Nephron progenitor cell (in vitro differentiated cells): Measurements from ENCODE around the gene KCTD19.
A peak's percentile ranks its signal among the peaks of the same experiment; 100 is the strongest.
"Not testable (repeated sequence)": the region's sequence is repeated elsewhere in the genome, so short reads cannot be mapped to it uniquely, and the experiment has no call there.

Experiments used
- DNase-seq: peaks from one replicate; pipeline ENCODE4 v3.0.0; 2021
- H3K27ac Mint-ChIP-seq: 2 replicates; pipeline ENCODE4 v1.8.0; 2021; ENCODE audit warnings: mild to moderate bottlenecking, moderate library complexity, mixed read lengths
- H3K27me3 Mint-ChIP-seq: 2 replicates; pipeline ENCODE4 v1.8.0; 2021; ENCODE audit warnings: mild to moderate bottlenecking, low read depth, mixed read lengths; ENCODE audit not compliant: poor library complexity
- H3K36me3 Mint-ChIP-seq: 2 replicates; pipeline ENCODE4 v1.8.0; 2021; ENCODE audit warnings: low read depth, mixed read lengths
- H3K4me1 Mint-ChIP-seq: 2 replicates; pipeline ENCODE4 v1.8.0; 2021; ENCODE audit warnings: mixed read lengths
- H3K4me3 Mint-ChIP-seq: 2 replicates; pipeline ENCODE4 v1.8.0; 2021; ENCODE audit warnings: mild to moderate bottlenecking, moderate library complexity, mixed read lengths
- H3K9me3 Mint-ChIP-seq: 2 replicates; pipeline ENCODE4 v1.8.0; 2021; ENCODE audit warnings: mild to moderate bottlenecking, moderate library complexity, mixed read lengths
- TF ChIP-seq, protein P1 (sequence below): fragments of 200-600 bp; sonication (generic); IDR thresholded peaks from 2 replicates; pipeline ENCODE4 v1.5.0; 2021; ENCODE audit warnings: antibody characterized with exemption

The KCTD19 gene

DNA sequence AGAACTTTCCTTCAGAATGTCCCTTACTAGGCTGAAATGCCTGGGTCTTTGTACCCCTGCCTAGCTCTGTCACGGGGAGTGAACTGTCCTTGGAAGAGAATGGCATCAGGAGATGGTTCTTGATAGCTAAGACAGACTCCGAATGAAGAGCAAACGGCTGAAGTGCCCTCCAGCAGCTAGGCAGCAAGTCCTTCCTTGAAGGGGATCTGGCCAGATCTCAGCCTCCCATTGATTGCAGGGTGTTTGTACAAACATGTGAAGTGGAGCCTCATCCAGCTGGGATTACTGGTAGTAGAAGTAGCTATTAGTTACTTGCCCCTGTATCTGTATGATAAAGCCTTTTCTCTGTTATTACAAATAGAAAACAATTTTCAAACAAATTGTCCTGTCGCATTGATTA lies 31.0 kb upstream of the KCTD19 start:
- TF ChIP-seq, protein P1, sequence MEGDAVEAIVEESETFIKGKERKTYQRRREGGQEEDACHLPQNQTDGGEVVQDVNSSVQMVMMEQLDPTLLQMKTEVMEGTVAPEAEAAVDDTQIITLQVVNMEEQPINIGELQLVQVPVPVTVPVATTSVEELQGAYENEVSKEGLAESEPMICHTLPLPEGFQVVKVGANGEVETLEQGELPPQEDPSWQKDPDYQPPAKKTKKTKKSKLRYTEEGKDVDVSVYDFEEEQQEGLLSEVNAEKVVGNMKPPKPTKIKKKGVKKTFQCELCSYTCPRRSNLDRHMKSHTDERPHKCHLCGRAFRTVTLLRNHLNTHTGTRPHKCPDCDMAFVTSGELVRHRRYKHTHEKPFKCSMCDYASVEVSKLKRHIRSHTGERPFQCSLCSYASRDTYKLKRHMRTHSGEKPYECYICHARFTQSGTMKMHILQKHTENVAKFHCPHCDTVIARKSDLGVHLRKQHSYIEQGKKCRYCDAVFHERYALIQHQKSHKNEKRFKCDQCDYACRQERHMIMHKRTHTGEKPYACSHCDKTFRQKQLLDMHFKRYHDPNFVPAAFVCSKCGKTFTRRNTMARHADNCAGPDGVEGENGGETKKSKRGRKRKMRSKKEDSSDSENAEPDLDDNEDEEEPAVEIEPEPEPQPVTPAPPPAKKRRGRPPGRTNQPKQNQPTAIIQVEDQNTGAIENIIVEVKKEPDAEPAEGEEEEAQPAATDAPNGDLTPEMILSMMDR = no peak
- Mint-ChIP-seq H3K4me3 (no peak overlapping the region), H3K4me1 (peaks cover 37% of the 10 kb centered on the region), H3K27ac (no peak overlapping the region), H3K9me3 (peaks cover 6% of the 10 kb centered on the region), H3K36me3 (no peaks in the 10 kb centered on the region), H3K27me3 (peaks cover 9% of the 10 kb centered on the region)
- DNase-seq = no peak

DNA sequence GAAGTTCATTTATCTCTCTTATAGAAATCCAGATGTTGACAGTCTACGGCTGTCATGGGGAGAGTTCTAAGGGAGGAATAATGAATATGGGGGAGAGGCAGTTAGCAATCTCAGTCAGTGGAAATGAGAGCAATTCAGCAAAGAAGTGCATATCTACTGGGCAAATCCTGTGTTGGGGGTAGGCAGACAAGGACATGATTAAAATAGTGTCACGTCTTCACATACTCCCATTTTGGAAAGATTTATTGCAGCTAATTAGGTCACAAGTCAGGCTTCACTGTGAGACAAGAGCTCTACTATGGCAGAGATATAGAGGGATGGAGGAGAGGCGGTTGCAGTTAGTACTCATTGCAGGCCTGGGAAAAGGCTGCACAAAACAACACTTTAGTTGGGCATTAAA lies 29.9 kb upstream of the KCTD19 start:
- TF ChIP-seq, protein P1 = no peak
- H3K27me3 Mint-ChIP-seq = peaks cover 9% of the 10 kb centered on the region
- H3K36me3 Mint-ChIP-seq = no peaks in the 10 kb centered on the region
- H3K4me1 Mint-ChIP-seq = peaks cover 41% of the 10 kb centered on the region
- H3K4me3 Mint-ChIP-seq = peak overlapping the region; percentile 31
- peaks cover 6% of the 10 kb centered on the region for H3K9me3 Mint-ChIP-seq
- DNase-seq = no peak
- peak overlapping the region; percentile 60 for H3K27ac Mint-ChIP-seq

DNA sequence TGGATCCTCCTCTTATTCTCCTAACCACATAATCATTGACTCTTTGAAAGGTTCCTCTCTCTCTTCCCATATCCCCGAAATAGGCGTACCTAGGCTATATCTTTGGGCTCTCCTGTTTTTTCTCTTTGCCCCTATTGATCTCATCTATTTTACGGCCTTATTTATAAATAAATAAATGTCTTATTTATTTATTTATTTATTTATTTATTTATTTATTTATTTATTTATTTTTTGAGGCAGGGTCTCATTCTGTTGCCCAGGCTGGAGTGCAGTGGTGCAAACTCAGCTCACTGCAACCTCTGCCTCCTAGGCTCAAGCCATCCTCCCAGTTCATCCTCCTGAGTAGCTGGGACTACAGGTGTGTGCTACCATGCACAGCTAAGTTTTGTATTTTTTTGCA lies 25.9 kb upstream of the KCTD19 start:
- not testable (repeated sequence) for H3K27me3 Mint-ChIP-seq, H3K27ac Mint-ChIP-seq, DNase-seq, H3K36me3 Mint-ChIP-seq, H3K9me3 Mint-ChIP-seq, H3K4me3 Mint-ChIP-seq
- peaks cover 30% of the 10 kb centered on the region for H3K4me1 Mint-ChIP-seq

DNA sequence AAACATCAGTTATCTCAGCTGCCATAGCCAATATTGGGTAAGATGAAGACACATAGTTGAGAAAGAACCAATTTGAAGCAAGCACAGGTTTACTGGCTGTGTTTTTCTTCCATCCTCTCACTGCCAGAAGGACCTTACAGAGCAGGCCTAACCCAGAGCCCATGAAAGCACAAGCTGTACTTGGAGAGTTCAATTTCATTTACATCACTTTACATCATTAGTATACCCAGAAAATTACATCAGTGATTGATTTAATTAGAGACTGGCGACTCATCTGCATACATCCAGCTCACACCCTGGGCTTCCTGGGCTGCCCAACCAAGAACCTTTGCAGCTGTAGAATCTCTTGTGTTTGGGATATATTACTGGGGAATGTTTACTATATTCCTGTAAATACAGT lies 23.8 kb upstream of the KCTD19 start:
- no peak overlapping the region for H3K4me3 Mint-ChIP-seq
- peaks cover 10% of the 10 kb centered on the region for H3K4me1 Mint-ChIP-seq
- TF ChIP-seq, protein P1 = no peak
- no peak for DNase-seq
- H3K27me3 Mint-ChIP-seq = peaks cover 10% of the 10 kb centered on the region
- H3K9me3 Mint-ChIP-seq = no peaks in the 10 kb centered on the region
- no peak overlapping the region for H3K27ac Mint-ChIP-seq
- H3K36me3 Mint-ChIP-seq = no peaks in the 10 kb centered on the region

DNA sequence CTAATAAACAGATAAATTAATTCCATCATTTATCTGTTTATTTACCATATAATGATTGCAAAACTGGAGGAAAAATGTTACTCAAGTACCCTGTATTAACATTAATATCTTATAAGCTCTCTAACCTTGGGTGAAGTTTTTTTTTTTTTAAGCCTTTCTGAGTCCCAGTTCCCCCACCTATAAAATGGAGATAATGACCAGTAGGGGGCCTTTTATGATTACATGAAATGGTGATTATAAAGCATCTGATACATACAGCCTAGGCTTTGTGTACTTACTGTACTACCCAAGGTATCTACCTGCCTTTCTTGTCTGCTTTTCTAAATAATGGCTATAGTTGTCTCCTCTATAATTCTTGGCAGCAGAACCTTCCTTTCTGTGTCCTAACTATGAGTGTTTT lies 22.6 kb upstream of the KCTD19 start:
- Mint-ChIP-seq H3K4me1 (peaks cover 10% of the 10 kb centered on the region), H3K36me3 (no peaks in the 10 kb centered on the region), H3K4me3 (no peak overlapping the region), H3K27ac (no peak overlapping the region), H3K9me3 (no peaks in the 10 kb centered on the region), H3K27me3 (peaks cover 10% of the 10 kb centered on the region)
- DNase-seq = no peak
- TF ChIP-seq, protein P1 = peak; percentile 36

DNA sequence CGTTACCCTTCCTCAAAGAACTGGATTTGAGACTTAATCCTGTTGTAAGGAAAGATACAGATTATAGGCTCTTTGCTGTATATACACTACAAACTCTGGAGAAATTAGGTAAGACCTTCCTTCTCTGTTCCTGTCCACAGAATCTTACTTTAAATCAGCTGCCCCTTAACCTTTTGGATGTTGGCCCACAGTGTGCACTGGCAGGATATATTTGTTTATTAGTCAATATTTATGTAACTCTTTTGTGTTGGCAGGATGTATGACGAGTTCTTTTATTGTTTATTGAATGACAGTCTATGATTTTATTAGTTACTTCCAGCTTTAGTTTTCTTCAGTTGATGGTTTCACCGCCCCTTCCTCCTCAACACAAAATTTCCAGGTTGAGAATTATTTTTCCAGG lies 19.8 kb upstream of the KCTD19 start:
- Mint-ChIP-seq H3K4me1 (no peaks in the 10 kb centered on the region), H3K27ac (no peak overlapping the region), H3K27me3 (peaks cover 13% of the 10 kb centered on the region), H3K36me3 (no peaks in the 10 kb centered on the region), H3K9me3 (no peaks in the 10 kb centered on the region), H3K4me3 (no peak overlapping the region)
- TF ChIP-seq, protein P1 = no peak
- no peak for DNase-seq
